NOMO-1 treated with dmso at 0.1 percent for 144 hours (cell line): Measurements from ENCODE around the gene PAX7.

ENCODE experiments used
- DNase-seq: peaks from one replicate; lab custom pipeline; 2025; ENCODE audit not compliant: unreplicated experiment; lab: John Stamatoyannopoulos, UW

The PAX7 gene

GRCh38 chr1:18618546-18619466 lies 11.8 kb upstream of the PAX7 start:
- no peak for DNase-seq

GRCh38 chr1:18619467-18619835 lies 11.2 kb upstream of the PAX7 start:
- DNase-seq = no peak

- DNase-seq = no peak
Observed at GRCh38 chr1:18628511-18628910, 2.1 kb upstream of the PAX7 start.

GRCh38 chr1:18629659-18630510 lies 761 bp upstream of the PAX7 start:
- no peak for DNase-seq

GRCh38 chr1:18631496-18632217 lies 1.0 kb downstream of the PAX7 start:
- no peak for DNase-seq

- no peak for DNase-seq
Observed at GRCh38 chr1:18632218-18632588, 1.6 kb downstream of the PAX7 start.

- no peak for DNase-seq
Observed at GRCh38 chr1:18632783-18633421, 2.3 kb downstream of the PAX7 start.

GRCh38 chr1:18633422-18634155 lies 2.9 kb downstream of the PAX7 start:
- no peak for DNase-seq

GRCh38 chr1:18634276-18634675 lies 3.6 kb downstream of the PAX7 start:
- DNase-seq = no peak

- no peak for DNase-seq
Observed at GRCh38 chr1:18635070-18635577, 4.5 kb downstream of the PAX7 start.

GRCh38 chr1:18635891-18636595 lies 5.4 kb downstream of the PAX7 start:
- no peak for DNase-seq

- DNase-seq = no peak
Observed at GRCh38 chr1:18636596-18637508, 6.2 kb downstream of the PAX7 start.

GRCh38 chr1:18637511-18637960 lies 6.9 kb downstream of the PAX7 start:
- no peak for DNase-seq

GRCh38 chr1:18637962-18638834 lies 7.6 kb downstream of the PAX7 start:
- no peak for DNase-seq

GRCh38 chr1:18638835-18639364 lies 8.3 kb downstream of the PAX7 start:
- no peak for DNase-seq

GRCh38 chr1:18639368-18640055 lies 8.9 kb downstream of the PAX7 start:
- no peak for DNase-seq
